HG03108 (cell line): ENCODE results near the gene SLC35F1.

ENCODE experiments used
- ATAC-seq: cut with Tn5 transposase; IDR thresholded peaks from one replicate; pipeline ENCODE4 v1.9.1; 2021; ENCODE audit warnings: moderate library complexity; ENCODE audit not compliant: unreplicated experiment

Gene SLC35F1

GRCh38 chr6:118252474-118252873 is 345.4 kb downstream of the SLC35F1 start:
- no peak for ATAC-seq

GRCh38 chr6:118253741-118254140 is 346.7 kb downstream of the SLC35F1 start:
- no peak for ATAC-seq

GRCh38 chr6:118260833-118261232 is 353.8 kb downstream of the SLC35F1 start:
- ATAC-seq, result no peak

- no peak for ATAC-seq
These were observed 356.9 kb downstream of the SLC35F1 start for GRCh38 chr6:118263921-118264486.

- no peak for ATAC-seq
These were observed 362.6 kb downstream of the SLC35F1 start for GRCh38 chr6:118269659-118270058.

GRCh38 chr6:118277631-118278030 is 370.6 kb downstream of the SLC35F1 start:
- ATAC-seq, result no peak

- ATAC-seq, result peak; percentile 97
These were observed 373.1 kb downstream of the SLC35F1 start for GRCh38 chr6:118280210-118280609.

- ATAC-seq, result no peak
These were observed 374.2 kb downstream of the SLC35F1 start for GRCh38 chr6:118281291-118281690.

- no peak for ATAC-seq
These were observed 376.7 kb downstream of the SLC35F1 start for GRCh38 chr6:118283766-118284165.

GRCh38 chr6:118284736-118285360 is 377.8 kb downstream of the SLC35F1 start:
- no peak for ATAC-seq

- no peak for ATAC-seq
These were observed 378.7 kb downstream of the SLC35F1 start for GRCh38 chr6:118285791-118286190.

- ATAC-seq, result no peak
These were observed 381.5 kb downstream of the SLC35F1 start for GRCh38 chr6:118288355-118289124.

GRCh38 chr6:118292558-118292957 is 385.5 kb downstream of the SLC35F1 start:
- no peak for ATAC-seq

- ATAC-seq, result no peak
These were observed 387.8 kb downstream of the SLC35F1 start for GRCh38 chr6:118294906-118295305.

GRCh38 chr6:118295336-118295735 is 388.3 kb downstream of the SLC35F1 start:
- no peak for ATAC-seq

- ATAC-seq, result no peak
These were observed 389.3 kb downstream of the SLC35F1 start for GRCh38 chr6:118296129-118296901.

- ATAC-seq, result no peak
These were observed 390.8 kb downstream of the SLC35F1 start for GRCh38 chr6:118297821-118298220.

GRCh38 chr6:118298476-118299427 is 391.7 kb downstream of the SLC35F1 start:
- ATAC-seq, result no peak

GRCh38 chr6:118299457-118299856 is 392.4 kb downstream of the SLC35F1 start:
- ATAC-seq, result no peak

GRCh38 chr6:118304321-118304720 is 397.3 kb downstream of the SLC35F1 start:
- no peak for ATAC-seq
